WTC11 (cell line): ENCODE results near the gene BMP7. TPM values are rescaled to one million over a fixed set of nuclear protein-coding genes. Genes with fewer than 3 reads are reported as not detected.

Experiments
- ATAC-seq: fragments of 200-7000 bp; cut with Tn5 transposase; 2 replicates; pipeline ENCODE4 v1.10.0; 2021; ENCODE audit warnings: mild to moderate bottlenecking, moderate library complexity
- CTCF ChIA-PET: fragments of 300-600 bp; sonication (Branson Sonifier 250); formaldehyde crosslinking; loops from one replicate; lab custom pipeline; 2021; ENCODE audit warnings: antibody characterized with exemption; lab: Charles Lee
- POLR2A ChIA-PET: fragments of 350-600 bp; sonication (Branson Sonifier 250); formaldehyde crosslinking; loops from one replicate; lab custom pipeline; 2021; ENCODE audit warnings: antibody characterized with exemption; lab: Charles Lee
- DNase-seq: peaks from one replicate; pipeline ENCODE4 v3.0.0; 2021; ENCODE audit warnings: low spot score
- H3K27ac Mint-ChIP-seq: 2 replicates; pipeline ENCODE4 v1.8.0; 2021; ENCODE audit warnings: mixed read lengths
- H3K27me3 Mint-ChIP-seq: 2 replicates; pipeline ENCODE4 v1.8.0; 2021; ENCODE audit warnings: low read depth, mild to moderate bottlenecking, moderate library complexity, mixed read lengths
- H3K36me3 Mint-ChIP-seq: 2 replicates; pipeline ENCODE4 v1.8.0; 2021; ENCODE audit warnings: mixed read lengths
- H3K4me1 Mint-ChIP-seq: 2 replicates; pipeline ENCODE4 v1.8.0; 2022; ENCODE audit warnings: mixed read lengths
- H3K4me3 Mint-ChIP-seq: 2 replicates; pipeline ENCODE4 v1.8.0; 2021; ENCODE audit warnings: mild to moderate bottlenecking, moderate library complexity, mixed read lengths
- H3K9me3 Mint-ChIP-seq: 2 replicates; pipeline ENCODE4 v1.8.0; 2021; ENCODE audit warnings: mixed read lengths
- AFF4 ChIP-seq: sonication (generic); formaldehyde crosslinking; IDR thresholded peaks from 2 replicates; pipeline ENCODE4 v1.8.1; 2023; ENCODE audit warnings: mild to moderate bottlenecking, missing genetic modification reagents, borderline replicate concordance
- ATF1 ChIP-seq: sonication (generic); formaldehyde crosslinking; IDR thresholded peaks from 2 replicates; pipeline ENCODE4 v1.8.1; 2023; ENCODE audit warnings: mild to moderate bottlenecking, moderate library complexity, missing genetic modification reagents
- CBFB ChIP-seq: sonication (generic); formaldehyde crosslinking; IDR thresholded peaks from 2 replicates; pipeline ENCODE4 v1.8.1; 2022; ENCODE audit warnings: mild to moderate bottlenecking, low read depth, missing genetic modification reagents
- ETV6 ChIP-seq: sonication (generic); formaldehyde crosslinking; IDR thresholded peaks from 2 replicates; pipeline ENCODE4 v1.8.1; 2022; ENCODE audit warnings: mild to moderate bottlenecking, missing genetic modification reagents
- FOXP1 ChIP-seq: sonication (generic); formaldehyde crosslinking; IDR thresholded peaks from 2 replicates; pipeline ENCODE4 v1.8.0; 2022; ENCODE audit warnings: missing genetic modification reagents, mild to moderate bottlenecking, moderate library complexity, borderline replicate concordance
- GABPB1 ChIP-seq: sonication (generic); formaldehyde crosslinking; IDR thresholded peaks from 2 replicates; pipeline ENCODE4 v1.8.1; 2023; ENCODE audit warnings: mild to moderate bottlenecking, missing genetic modification reagents
- HMGA2 ChIP-seq: fragments of 250-450 bp; sonication (Bioruptor Pico); IDR thresholded peaks from 2 replicates; pipeline ENCODE4 v1.4.0; 2021; ENCODE audit warnings: mild to moderate bottlenecking, moderate library complexity
- MYBL2 ChIP-seq: sonication (generic); formaldehyde crosslinking; IDR thresholded peaks from 2 replicates; pipeline ENCODE4 v1.8.1; 2023; ENCODE audit warnings: mild to moderate bottlenecking, moderate library complexity, missing genetic modification reagents
- SOX15 ChIP-seq: fragments of 250-450 bp; sonication (Bioruptor Pico); IDR thresholded peaks from 2 replicates; pipeline ENCODE4 v1.9.0; 2021; ENCODE audit warnings: mild to moderate bottlenecking
- STAT6 ChIP-seq: sonication (generic); formaldehyde crosslinking; conservative IDR thresholded peaks from 2 replicates; pipeline ENCODE4 v1.8.1; 2023; ENCODE audit warnings: mild to moderate bottlenecking, low read depth, missing genetic modification reagents, moderate library complexity
- TEAD1 ChIP-seq: sonication (generic); formaldehyde crosslinking; IDR thresholded peaks from 2 replicates; pipeline ENCODE4 v1.8.0; 2022; ENCODE audit warnings: mild to moderate bottlenecking, missing genetic modification reagents
- ZNF138 ChIP-seq: sonication (generic); formaldehyde crosslinking; conservative IDR thresholded peaks from 2 replicates; pipeline ENCODE4 v1.8.1; 2022; ENCODE audit warnings: mild to moderate bottlenecking, moderate library complexity, missing genetic modification reagents
- ZNF317 ChIP-seq: sonication (generic); formaldehyde crosslinking; IDR thresholded peaks from 2 replicates; pipeline ENCODE4 v1.8.1; 2023; ENCODE audit warnings: low read depth, mild to moderate bottlenecking, moderate library complexity, missing genetic modification reagents, borderline replicate concordance
- ZNF423 ChIP-seq: fragments of 250-450 bp; sonication (Bioruptor Pico); IDR thresholded peaks from 2 replicates; pipeline ENCODE4 v2.1.2; 2022; ENCODE audit warnings: mild to moderate bottlenecking, moderate library complexity
- total RNA-seq: library from RNA; stranded (reverse); gene quantifications from 3 replicates; pipeline ENCODE4 v1.2.3, GENCODE V29; 2021
- TF ChIP-seq, protein P1 (sequence below): sonication (generic); formaldehyde crosslinking; IDR thresholded peaks from 2 replicates; pipeline ENCODE4 v1.8.1; 2022; ENCODE audit warnings: low read depth, missing genetic modification reagents, borderline replicate concordance
- TF ChIP-seq, protein P2 (sequence below): sonication (generic); formaldehyde crosslinking; IDR thresholded peaks from 2 replicates; pipeline ENCODE4 v1.8.1; 2023; ENCODE audit warnings: mild to moderate bottlenecking, missing genetic modification reagents, moderate library complexity
- TF ChIP-seq, protein P3 (sequence below): fragments of 250-450 bp; sonication (Bioruptor Pico); IDR thresholded peaks from 2 replicates; pipeline ENCODE4 v2.1.2; 2022; ENCODE audit warnings: mild to moderate bottlenecking, moderate library complexity

The BMP7 gene
- total RNA-seq, 1 experiment from 2014 or later: 40.7 TPM

DNA sequence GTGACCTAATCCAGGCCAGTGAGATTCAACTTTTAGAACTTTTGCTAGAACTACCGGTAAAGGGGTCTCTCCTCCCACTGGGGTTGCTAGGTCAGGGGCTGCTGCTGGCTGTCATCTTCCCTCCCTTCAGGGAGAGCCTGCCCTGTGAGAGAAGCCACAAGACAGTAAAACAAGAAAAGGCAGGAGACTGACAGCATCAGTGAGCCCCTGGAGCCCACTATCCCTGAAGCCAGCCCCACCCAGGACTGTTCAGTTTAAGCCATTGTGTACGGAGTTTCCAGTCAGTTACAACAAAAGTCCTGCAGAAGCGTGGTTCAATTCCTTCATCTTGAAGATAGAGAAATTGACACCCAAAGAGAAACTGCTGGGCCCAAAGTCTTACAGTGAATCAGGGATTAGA lies 7.9 kb upstream of the BMP7 start:
- H3K9me3 Mint-ChIP-seq: no peaks in the 10 kb centered on the region
- H3K4me3 Mint-ChIP-seq: no peak overlapping the region
- peaks cover 19% of the 10 kb centered on the region for H3K27me3 Mint-ChIP-seq
- no peak for DNase-seq
- H3K36me3 Mint-ChIP-seq: no peaks in the 10 kb centered on the region
- CTCF ChIA-PET: no interaction called here
- H3K4me1 Mint-ChIP-seq: peaks cover 30% of the 10 kb centered on the region
- H3K27ac Mint-ChIP-seq: no peak overlapping the region
- no peak for ATAC-seq
- TF ChIP-seq, protein P1, sequence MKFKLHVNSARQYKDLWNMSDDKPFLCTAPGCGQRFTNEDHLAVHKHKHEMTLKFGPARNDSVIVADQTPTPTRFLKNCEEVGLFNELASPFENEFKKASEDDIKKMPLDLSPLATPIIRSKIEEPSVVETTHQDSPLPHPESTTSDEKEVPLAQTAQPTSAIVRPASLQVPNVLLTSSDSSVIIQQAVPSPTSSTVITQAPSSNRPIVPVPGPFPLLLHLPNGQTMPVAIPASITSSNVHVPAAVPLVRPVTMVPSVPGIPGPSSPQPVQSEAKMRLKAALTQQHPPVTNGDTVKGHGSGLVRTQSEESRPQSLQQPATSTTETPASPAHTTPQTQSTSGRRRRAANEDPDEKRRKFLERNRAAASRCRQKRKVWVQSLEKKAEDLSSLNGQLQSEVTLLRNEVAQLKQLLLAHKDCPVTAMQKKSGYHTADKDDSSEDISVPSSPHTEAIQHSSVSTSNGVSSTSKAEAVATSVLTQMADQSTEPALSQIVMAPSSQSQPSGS: no peak
- TF ChIP-seq, protein P2, sequence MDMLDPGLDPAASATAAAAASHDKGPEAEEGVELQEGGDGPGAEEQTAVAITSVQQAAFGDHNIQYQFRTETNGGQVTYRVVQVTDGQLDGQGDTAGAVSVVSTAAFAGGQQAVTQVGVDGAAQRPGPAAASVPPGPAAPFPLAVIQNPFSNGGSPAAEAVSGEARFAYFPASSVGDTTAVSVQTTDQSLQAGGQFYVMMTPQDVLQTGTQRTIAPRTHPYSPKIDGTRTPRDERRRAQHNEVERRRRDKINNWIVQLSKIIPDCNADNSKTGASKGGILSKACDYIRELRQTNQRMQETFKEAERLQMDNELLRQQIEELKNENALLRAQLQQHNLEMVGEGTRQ (CRISPR knock-in tag): peak; percentile 21; the same call in 1 of the 2 replicates
- TF ChIP-seq, all 79 proteins: peak for 1
- POLR2A ChIA-PET: no interaction called here

DNA sequence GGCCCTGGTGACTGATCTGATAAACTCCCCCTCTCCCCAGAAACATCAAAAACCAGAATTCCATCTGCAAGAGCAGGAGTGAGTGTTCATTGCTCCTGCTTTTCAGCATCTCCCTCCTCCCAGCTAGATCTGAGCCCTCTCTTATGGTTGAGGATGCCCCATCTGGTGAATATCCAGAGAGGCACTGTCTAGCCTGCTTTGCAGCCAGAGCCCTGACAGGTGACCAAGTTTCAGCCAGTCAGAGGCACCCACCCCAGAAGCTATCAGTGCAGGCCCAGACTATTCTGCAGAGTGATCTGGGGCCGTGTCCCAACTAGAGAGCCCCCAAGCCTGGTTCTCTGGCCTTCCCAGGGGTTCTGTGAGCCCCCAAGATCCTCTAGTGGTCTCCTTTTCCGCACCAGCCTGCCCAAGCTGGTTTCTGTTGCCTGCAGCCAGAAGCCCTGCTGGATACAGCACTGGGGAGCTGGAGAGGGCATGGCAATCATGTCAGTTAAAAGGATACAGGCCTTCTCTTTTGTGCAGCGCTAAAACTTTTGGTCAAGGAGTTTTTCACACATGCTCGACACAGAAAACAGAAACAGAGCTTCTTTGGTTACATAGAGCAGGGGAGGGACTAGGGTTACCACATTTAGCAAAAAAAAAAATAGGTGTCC lies 6.6 kb upstream of the BMP7 start:
- H3K9me3 Mint-ChIP-seq: no peaks in the 10 kb centered on the region
- POLR2A ChIA-PET: interaction anchor here (1.0 to 1.4 kb wide), 2 partner anchors 9 to 10 kb away, joined by 3 to 5 read pairs; no protein-coding TSS in a partner anchor
- no peak overlapping the region for H3K27ac Mint-ChIP-seq
- H3K36me3 Mint-ChIP-seq: no peaks in the 10 kb centered on the region
- TF ChIP-seq, protein P2 (CRISPR knock-in tag): peak; percentile 39
- TF ChIP-seq ZNF138 (CRISPR knock-in tag) (no peak), SOX15 (CRISPR knock-in tag) (no peak)
- TF ChIP-seq, all 79 proteins: peak for 1
- H3K4me1 Mint-ChIP-seq: peaks cover 42% of the 10 kb centered on the region
- CTCF ChIA-PET: interaction anchor here (0.9 to 1.3 kb wide), 7 partner anchors 10 to 181 kb away, joined by 3 to 6 read pairs (median 5); partner anchors contain the start of gene SPO11
- peaks cover 32% of the 10 kb centered on the region for H3K27me3 Mint-ChIP-seq
- ATAC-seq (peak; percentile 70), DNase-seq (no peak)
- H3K4me3 Mint-ChIP-seq: no peak overlapping the region

DNA sequence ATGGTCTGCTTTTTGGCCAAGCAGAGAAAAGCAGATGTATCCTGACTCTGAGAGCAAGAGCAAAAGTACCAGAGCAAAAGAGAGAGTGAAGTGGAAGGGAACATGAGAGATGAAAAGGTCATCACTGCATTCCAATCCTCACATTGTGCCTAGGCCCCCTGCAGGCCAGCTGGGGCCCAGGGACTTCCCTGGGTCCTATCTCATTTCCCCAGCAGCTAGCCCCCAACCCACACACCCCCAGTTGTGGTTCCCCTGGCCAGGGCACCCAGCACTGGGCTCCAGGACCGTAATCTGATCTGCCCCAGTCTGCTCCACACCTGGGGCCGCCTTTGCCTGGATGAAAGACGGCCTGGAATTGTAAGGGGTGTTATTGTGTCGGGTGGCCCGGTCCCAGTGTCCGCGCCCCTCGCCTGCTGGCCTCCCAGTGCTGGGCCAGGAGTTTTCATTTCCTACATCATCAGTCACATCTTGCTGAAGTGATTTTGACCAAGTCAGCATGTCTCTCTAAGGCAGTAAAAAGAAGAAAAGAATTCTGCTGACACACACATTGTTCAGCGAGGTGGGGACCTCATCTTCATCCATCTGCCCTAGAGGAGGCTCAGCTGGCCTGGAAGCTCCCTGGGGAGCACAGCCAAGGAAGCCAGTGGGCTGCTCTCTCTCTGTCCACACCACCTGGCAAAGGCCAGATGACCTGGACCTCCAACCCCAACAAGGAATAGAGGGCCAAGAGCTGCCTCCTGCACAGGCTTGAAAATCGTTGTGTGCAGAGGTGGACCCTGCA lies 4.0 kb upstream of the BMP7 start:
- POLR2A ChIA-PET: no interaction called here
- H3K27ac Mint-ChIP-seq: no peak overlapping the region
- CTCF ChIA-PET: interaction anchor here (0.6 to 1.8 kb wide), 4 partner anchors 26 to 180 kb away, joined by 3 to 9 read pairs (median 3); no protein-coding TSS in a partner anchor
- ATAC-seq: no peak
- no peak for TF ChIP-seq TEAD1 (CRISPR knock-in tag)
- TF ChIP-seq GABPB1 (CRISPR knock-in tag): no peak
- no peak for TF ChIP-seq ZNF317 (CRISPR knock-in tag)
- TF ChIP-seq ZNF423 (CRISPR knock-in tag): no peak
- no peak for TF ChIP-seq AFF4
- TF ChIP-seq, protein P3, sequence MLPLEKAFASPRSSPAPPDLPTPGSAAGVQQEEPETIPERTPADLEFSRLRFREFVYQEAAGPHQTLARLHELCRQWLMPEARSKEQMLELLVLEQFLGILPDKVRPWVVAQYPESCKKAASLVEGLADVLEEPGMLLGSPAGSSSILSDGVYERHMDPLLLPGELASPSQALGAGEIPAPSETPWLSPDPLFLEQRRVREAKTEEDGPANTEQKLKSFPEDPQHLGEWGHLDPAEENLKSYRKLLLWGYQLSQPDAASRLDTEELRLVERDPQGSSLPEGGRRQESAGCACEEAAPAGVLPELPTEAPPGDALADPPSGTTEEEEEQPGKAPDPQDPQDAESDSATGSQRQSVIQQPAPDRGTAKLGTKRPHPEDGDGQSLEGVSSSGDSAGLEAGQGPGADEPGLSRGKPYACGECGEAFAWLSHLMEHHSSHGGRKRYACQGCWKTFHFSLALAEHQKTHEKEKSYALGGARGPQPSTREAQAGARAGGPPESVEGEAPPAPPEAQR: no peak
- no peak for TF ChIP-seq ATF1
- TF ChIP-seq ETV6 (CRISPR knock-in tag): no peak
- TF ChIP-seq MYBL2 (CRISPR knock-in tag): no peak
- no peak for TF ChIP-seq HMGA2
- no peak for TF ChIP-seq CBFB (CRISPR knock-in tag)
- TF ChIP-seq FOXP1 (CRISPR knock-in tag): no peak
- TF ChIP-seq STAT6 (CRISPR knock-in tag): no peak
- TF ChIP-seq, all 79 proteins: peak for 0
- Mint-ChIP-seq H3K36me3 (no peaks in the 10 kb centered on the region), H3K4me3 (no peak overlapping the region), H3K27me3 (peaks cover 52% of the 10 kb centered on the region), H3K9me3 (no peaks in the 10 kb centered on the region), H3K4me1 (peaks cover 46% of the 10 kb centered on the region)
- DNase-seq: no peak
